ENCODE data around the gene IFI16.
"Not testable (repeated sequence)": the region's sequence is repeated elsewhere in the genome, so short reads cannot be mapped to it uniquely, and the experiment has no call there.

The IFI16 gene

GRCh38 chr1:159009704-159010361 lies at the start of gene IFI16:
TSS of gene IFI16 (plus strand) at chr1:159009907. CDS start at chr1:159014681, 4,774 bp downstream.
- DNase-seq (ENCODE audit: low read depth) = peak; percentile 93

- DNase-seq (ENCODE audit: low read depth) = no peak
Observed at GRCh38 chr1:158961178-158961577, 48.5 kb upstream of the IFI16 start.

- DNase-seq (ENCODE audit: low read depth) = no peak
Observed at GRCh38 chr1:158962983-158963382, 46.7 kb upstream of the IFI16 start.

GRCh38 chr1:158969166-158969565 lies 40.5 kb upstream of the IFI16 start:
- DNase-seq (ENCODE audit: low read depth) = no peak

GRCh38 chr1:158969855-158970254 lies 39.9 kb upstream of the IFI16 start:
- DNase-seq (ENCODE audit: low read depth) = no peak

- no peak for DNase-seq (ENCODE audit: low read depth)
Observed at GRCh38 chr1:158972841-158973240, 36.9 kb upstream of the IFI16 start.

- no peak for DNase-seq (ENCODE audit: low read depth)
Observed at GRCh38 chr1:158976219-158976618, 33.5 kb upstream of the IFI16 start.

- no peak for DNase-seq (ENCODE audit: low read depth)
Observed at GRCh38 chr1:158978730-158979129, 31.0 kb upstream of the IFI16 start.

GRCh38 chr1:158979229-158979628 lies 30.5 kb upstream of the IFI16 start:
- no peak for DNase-seq (ENCODE audit: low read depth)

- no peak for DNase-seq (ENCODE audit: low read depth)
Observed at GRCh38 chr1:158983235-158983634, 26.5 kb upstream of the IFI16 start.

GRCh38 chr1:158984386-158984785 lies 25.3 kb upstream of the IFI16 start:
- DNase-seq (ENCODE audit: low read depth) = no peak

GRCh38 chr1:158989424-158989823 lies 20.3 kb upstream of the IFI16 start:
- DNase-seq (ENCODE audit: low read depth) = no peak

- DNase-seq (ENCODE audit: low read depth) = no peak
Observed at GRCh38 chr1:158992787-158993312, 16.9 kb upstream of the IFI16 start.

- DNase-seq (ENCODE audit: low read depth) = no peak
Observed at GRCh38 chr1:158996998-158997397, 12.7 kb upstream of the IFI16 start.

- no peak for DNase-seq (ENCODE audit: low read depth)
Observed at GRCh38 chr1:158998037-158998780, 11.5 kb upstream of the IFI16 start.

- DNase-seq (ENCODE audit: low read depth) = no peak
Observed at GRCh38 chr1:158998781-158999161, 10.9 kb upstream of the IFI16 start.

- peak; percentile 73 for DNase-seq (ENCODE audit: low read depth)
Observed at GRCh38 chr1:158999316-159000069, 10.2 kb upstream of the IFI16 start.

- DNase-seq (ENCODE audit: low read depth) = no peak
Observed at GRCh38 chr1:159000070-159000409, 9.7 kb upstream of the IFI16 start.

GRCh38 chr1:159000625-159001024 lies 9.1 kb upstream of the IFI16 start:
- peak; percentile 89 for DNase-seq (ENCODE audit: low read depth)

GRCh38 chr1:159005161-159005560 lies 4.5 kb upstream of the IFI16 start:
- no peak for DNase-seq (ENCODE audit: low read depth)

- no peak for DNase-seq (ENCODE audit: low read depth)
Observed at GRCh38 chr1:159005676-159006075, 4.0 kb upstream of the IFI16 start.

- DNase-seq (ENCODE audit: low read depth) = not testable (repeated sequence)
Observed at GRCh38 chr1:159006210-159006807, 3.4 kb upstream of the IFI16 start.

Measured in HS-5 (cell line).